Measurements from ENCODE around the gene RAPGEF2.
"Not testable (repeated sequence)": the region's sequence is repeated elsewhere in the genome, so short reads cannot be mapped to it uniquely, and the experiment has no call there.

RAPGEF2 gene

DNA sequence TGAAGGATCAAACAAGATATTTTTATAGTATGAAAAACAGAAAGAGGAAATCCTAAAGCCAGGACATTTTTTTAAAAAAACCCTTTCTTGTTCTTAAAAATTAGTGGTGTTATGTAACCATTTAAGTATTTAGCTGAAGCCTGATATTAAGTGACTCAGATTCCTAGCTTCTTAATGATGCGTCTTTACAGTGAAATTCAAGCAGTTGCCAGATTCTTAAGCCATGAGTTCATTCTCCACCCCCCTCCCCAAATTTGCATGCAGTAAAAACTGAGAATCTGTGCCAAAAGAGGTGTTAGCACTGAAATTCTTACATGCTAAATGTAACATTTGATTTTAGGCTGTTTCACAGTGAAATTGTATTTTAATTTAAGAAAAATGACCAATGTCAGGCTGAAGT lies 180.8 kb downstream of the RAPGEF2 start:
- DNase-seq, result no peak

DNA sequence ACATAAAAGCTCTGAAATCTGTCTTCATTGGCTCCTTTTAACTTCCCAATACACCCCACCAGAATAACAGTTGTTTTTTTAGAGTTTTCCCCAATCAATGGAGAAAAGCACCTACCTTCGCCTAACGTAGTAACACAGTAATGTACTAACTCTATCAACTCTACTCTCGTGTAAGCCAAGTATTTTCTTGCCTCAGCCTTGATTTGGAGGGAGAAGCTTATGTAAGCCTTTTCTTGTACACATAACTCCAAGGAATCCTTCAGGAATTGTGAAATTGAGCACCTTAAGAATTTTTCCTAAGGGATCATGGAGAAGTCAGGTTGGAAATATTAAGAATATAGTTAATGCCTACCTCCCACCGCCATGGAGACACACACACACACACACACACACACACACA lies 181.2 kb downstream of the RAPGEF2 start:
- DNase-seq, result no peak

DNA sequence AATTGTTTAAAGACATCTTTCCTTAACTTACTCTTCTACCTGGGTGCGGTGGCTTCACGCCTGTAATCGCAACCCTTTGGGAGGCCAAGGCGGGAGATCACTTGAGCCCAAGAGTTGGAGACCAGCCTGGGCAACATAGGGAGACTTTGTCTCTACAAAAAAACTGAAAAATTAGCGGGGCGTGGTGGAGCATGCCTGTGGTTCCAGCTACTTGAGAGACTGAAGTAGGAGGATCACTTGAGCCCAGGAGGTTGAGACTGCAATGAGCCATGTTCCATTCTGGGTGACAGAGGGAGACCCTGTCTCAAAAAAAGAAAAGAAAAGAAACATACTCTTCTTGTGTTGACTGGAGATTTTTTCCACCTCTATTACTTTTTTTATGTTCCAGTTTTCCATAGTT lies 181.9 kb downstream of the RAPGEF2 start:
- DNase-seq, result no peak

DNA sequence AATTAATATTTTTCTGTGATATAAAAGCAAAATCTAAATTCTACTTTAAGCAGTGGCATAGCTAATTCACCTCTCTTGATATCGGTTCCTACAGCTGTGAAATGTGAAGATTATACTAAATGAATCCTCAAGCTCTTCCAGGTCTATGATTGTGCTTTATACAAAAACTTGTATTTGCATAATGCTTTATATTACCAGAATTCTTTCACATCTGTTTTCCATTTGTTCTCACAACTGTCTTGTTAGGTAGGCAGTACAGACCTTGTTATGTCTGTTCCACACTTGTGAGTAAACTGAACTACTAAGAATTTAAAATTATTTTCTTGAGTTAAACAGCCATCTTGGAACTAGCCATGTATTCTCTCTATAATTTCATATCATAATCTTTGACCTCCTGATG lies 184.9 kb downstream of the RAPGEF2 start:
- DNase-seq, result no peak

DNA sequence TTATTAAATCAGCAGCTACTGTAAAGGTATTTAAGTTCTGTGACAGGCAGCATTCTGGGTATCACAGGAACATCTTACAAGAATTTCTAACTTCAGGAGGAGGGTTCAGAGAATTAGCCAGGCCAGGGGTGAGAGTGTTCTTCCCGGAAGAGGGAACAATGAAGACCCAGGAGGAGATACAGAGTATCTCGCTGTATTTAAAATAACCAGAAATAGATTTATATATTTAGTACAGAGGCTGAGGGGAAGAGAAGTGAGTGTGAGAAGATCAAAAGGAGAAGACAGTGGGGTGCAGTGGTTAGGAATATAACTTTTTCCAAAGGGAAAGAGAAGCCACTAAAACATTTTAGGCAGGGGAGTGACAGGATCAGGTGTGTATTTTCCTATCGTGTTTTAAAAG lies 186.8 kb downstream of the RAPGEF2 start:
- DNase-seq, result no peak

DNA sequence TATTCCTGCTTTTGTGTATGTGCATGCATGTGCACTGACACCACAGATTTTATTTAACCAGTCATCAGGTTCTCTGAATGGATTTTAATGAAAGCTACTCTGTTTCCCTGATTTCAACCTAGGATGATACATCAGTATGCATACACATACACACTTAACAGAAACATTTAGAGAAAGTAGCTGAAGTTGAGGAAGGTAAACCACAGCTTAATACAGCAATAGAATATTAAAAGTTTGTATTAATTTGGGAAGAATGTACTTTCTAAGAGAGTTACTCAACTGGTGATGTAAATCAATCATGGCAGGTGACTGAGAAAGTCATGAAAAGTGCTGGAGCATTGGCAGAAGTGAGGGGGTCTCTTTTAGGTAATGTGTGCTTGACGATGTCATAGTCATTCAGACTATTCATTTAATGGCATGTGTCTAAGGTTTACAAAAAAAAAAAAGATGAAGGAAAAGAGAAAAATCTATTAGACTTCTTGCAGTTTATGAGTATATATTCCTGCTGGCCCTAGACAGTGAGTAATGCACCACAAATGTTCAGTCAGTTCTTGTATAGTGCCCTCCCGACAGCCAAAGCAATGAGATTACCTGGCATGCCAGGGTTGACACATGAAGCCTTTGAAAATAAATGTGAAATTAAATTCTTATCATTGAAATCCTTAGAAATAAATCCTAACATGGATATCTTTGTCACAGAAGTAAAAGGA lies 187.6 kb downstream of the RAPGEF2 start:
- DNase-seq, result no peak

DNA sequence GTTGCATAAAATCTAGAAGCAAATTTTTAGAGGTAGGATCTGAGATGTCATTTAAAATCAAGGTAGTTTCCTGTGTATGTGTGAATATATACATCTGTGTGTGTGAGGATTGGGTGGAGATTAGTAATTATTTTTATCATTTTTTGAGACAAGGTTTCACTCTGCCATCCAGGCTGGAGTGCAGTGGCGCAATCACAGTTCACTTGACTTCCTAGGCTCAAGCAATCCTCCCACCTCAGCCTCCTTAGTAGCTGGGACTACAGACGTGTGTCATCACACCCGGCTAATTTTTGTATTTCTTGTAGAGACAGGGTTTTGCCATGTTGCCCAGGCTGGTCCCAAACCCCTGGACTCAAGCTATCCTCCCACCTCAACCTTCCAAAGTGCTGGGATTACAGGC lies 188.3 kb downstream of the RAPGEF2 start:
- no peak for DNase-seq

DNA sequence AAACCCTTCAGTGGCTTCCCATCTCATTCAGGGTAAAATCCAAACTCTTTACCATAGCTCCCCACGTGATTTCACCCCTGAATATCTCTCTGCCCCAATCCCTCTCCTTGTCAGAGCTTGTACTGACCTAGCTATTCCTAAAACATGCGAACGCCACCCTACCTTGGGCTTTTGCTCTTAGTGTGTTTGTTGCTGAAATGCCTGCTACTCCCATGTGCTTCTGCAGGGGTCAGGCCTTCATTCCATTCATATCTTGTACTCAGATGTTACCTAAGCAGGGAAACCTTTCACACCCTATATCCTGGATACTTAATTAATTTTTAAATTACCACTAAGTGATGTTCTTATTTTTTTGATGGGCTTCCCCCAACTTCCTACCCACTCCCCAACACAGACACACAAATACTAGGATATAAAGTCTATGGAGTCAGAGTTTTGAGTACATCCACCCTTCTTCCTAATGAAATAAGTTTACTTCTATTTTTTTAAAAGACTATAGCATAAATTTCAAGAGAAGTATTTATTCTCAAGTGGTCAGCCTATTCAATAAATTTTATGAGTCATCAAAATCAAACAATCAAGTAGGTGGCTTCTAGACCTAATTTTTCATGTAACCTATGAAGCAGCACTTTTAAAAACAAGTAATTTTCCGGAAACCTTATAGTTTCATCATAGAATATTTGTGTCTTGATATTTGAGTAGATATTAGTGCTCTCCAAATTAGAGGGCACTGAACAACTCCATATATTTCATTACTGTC lies 189.4 kb downstream of the RAPGEF2 start:
- no peak for DNase-seq

DNA sequence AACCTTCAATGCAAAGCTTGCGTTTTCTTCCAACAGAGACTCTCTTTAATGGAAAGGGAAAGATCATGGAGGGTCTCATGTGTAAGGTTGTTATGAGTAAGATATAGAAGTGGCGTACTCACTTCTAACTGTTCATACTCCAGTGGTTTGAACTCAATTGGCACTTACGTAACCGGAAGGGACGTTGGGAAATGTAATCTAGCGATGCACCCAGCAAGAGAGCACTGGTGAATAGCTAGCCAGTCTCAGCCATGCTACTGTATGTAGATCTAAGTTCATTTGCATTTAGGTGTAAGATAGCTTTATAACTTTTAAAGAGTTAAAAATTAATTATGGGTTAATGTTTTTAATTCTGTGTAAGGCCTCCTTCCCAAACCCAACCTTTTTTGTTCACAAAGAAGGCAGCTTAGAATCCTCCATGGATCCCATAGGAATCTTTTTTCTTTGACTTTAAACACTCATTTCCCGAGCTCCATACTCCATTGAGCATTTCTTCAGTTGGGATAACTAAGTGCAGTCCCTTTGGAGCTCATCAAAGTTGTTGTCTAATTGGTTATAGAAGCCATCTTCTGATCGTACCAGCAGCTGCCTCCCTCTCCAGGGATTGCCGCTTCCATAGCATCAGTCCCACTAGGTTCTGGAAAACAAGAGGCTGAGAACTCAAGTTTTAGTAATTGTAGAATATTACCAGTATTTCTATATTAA lies 191.1 kb downstream of the RAPGEF2 start:
- no peak for DNase-seq

DNA sequence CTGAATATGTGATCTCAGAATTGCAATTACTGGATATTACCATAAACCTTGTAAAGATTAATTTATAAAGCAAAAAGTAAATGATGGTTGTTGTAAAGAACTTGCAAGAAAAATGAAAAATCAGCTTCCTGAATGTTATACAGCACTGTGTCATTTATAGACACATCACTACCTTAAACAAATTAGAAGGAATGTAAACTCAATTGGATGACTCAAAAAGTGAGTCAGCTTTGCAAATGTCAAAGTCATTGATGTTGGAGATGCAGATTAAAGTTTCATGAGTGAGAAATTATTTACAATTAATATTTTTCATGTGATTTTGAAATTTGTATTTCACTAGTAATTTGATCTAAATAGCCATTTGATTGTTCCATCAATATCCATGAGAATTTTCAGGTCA lies 193.2 kb downstream of the RAPGEF2 start:
- DNase-seq, result no peak

DNA sequence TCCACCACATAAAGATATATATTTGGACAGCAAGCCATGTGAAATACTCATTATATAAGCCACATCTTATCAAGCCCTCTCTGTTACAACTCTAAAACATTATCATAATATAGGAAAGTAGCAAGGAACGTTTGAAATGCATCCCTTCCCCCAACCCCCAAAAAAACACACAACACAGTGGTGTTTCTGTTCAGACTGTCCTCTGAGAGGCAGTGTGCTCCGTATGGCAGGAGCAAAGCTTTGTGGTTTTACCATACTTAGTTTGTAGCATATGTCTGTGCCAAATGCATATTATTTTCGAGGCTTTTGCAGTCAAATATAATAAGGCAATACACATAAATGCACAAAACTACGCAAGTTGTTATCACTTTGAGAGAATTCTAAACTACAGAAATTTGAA lies 194.2 kb downstream of the RAPGEF2 start:
- no peak for DNase-seq

DNA sequence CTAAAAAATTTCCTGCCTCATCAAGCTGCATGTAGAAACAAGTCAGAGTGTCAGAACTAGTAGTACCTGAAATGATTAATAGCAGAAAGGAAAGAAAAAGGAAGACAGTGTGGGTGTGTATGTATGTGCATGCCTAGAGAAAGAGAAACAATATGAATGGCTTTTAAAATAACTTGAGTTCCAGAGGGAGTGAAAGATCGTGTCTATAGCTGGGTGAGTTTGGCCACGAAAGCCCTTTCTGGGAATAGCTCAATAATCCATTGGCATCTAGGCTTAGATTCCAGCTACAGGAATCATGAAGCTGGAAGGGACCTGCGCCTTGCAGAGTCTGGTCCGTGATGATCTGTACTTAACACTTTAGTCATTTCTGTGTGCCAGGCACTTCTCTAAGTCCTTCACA lies 195.6 kb downstream of the RAPGEF2 start:
- no peak for DNase-seq

DNA sequence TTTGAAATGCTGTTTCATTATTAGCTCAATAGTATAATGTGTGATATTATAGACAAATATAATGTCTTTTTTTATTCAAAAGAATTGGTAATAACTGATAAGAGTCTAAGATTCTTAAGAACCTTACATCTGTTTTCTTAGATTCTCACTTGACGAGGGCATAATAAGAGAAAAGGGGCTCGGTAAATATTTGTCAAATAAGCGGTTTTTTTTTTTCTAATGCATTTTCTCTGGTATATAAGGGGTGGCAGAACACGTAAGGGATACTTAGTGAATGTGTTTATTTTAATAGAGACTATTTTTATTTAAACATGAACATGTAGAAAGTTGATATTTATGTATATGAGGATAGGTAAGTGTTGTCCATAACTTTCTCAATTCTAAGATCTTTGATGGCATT lies 200.6 kb downstream of the RAPGEF2 start:
- DNase-seq, result no peak

DNA sequence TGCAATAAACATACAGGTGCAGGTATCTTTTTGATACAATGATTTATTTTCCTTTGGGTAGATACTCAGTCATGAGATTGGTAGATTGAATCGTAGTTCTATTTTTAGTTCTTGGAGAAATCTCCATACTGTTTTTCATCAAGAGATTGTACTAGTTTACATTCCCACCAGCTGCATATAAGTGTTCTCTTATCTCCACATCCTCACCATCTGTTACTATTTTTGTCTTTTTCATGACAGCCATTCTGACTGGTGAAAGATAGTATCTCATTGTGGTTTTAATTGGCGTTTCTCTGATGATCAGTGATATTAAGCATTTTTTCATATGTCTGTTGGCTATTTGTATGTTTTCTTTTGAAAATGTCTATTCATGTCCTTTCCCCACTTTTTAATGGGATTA lies 202.2 kb downstream of the RAPGEF2 start:
- DNase-seq, result no peak

DNA sequence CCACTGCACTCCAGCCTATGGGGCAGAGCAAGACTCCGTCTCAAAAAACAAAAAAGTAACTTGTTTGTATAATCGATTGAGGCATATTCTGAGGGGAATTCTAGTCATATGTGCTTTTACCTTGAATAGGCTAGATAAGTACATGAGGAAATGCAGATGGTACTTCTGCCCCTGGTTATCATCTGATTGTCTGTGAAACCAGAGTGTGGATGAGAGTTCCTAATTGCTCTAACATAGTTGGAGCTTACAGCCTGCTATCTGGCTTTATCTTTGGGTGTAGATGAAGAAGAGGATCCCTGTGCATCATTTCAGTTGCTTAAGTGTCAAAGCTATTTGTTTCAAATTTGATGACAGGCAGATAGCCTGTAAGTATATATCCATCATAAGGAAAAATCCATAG lies 205.1 kb downstream of the RAPGEF2 start:
- no peak for DNase-seq

DNA sequence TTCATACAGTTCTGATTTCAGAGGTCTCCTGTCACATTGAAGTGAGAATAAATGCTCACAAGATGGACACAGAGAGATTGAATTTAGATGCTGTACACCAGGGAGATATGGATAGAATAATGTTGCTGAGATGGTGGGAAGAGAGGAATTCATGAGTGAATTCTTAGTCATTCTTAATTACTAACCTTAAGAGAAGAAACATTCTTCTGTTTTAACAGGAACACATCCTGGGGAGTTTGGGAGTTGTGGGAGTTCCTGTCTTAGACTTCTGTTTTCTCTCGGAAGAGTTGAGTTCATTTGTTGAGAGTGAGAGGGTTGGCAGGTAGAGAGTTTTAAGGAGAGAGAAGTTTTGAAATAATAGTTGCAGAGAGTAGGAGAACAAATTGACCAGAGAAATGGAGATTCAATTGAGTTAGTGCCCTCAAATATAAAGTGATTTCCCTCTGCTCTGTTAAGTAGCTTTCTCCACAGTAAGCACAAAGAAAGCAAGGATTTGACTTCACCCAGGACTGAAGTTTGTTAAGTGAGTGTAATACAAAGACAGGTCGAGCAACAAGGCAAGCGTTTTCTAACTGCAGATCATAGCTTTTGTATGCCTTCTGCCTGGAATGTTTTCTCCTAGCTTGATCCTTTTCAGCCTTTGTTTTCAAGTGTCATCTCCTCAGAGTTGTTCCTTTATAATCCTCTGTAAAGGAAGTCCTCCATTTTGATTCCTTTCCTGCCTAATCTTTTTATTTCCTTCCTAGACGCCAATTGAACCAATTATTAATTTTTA lies 205.9 kb downstream of the RAPGEF2 start:
- no peak for DNase-seq

DNA sequence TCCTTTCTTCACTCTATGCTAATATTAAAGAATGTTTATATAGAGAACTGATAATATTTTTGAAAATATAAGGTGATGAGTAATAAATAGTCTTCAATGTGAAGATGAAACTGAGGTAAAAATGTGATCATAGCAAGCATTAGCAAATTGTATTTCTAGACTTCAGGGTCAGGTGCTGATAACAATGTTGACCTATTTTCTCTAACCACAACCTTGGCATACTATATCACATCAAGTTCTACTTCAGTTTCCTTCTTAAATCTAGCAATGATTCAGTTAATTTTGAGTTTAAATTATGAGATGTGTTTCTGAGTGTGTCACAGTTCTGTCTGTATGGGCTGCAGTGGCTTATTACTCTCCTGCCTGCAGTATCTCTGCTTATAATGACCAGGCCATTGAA lies 209.4 kb downstream of the RAPGEF2 start:
- DNase-seq, result no peak

DNA sequence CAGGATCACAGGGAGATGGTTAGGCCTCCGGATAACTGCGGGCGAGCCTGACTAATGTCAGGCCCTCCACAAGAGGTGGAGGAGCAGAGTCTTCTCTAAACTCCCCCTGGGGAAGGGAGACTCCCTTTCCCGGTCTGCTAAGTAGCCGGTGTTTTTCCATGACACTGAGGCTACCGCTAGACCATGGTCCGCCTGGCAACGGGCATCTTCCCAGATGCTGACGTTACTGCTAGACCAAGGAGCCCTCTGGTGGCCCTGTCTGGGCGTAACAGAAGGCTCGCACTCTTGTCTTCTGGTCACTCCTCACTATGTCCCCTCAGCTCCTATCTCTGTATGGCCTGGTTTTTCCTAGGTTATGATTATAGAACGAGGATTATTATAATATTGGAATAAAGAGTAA lies 213.0 kb downstream of the RAPGEF2 start:
- not testable (repeated sequence) for DNase-seq

DNA sequence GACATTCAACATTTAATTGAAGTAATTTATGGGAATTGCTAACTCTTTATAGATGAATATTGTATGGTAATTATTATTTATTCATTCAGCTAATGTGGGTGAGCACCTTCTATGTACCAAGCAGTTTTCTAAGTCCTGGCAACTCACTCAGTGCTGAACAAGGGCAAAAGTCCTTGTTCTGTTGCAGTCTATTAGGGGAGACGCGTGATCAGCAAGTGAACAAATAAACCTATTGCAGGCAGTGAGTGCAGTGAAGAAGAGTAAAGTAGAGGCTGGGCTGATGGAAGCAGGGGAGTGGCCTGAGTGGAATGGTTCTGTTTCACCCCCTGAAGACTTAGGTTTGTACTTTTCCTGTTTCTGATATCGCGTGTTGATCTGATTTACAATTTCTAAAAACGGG lies 214.3 kb downstream of the RAPGEF2 start:
- DNase-seq, result no peak

DNA sequence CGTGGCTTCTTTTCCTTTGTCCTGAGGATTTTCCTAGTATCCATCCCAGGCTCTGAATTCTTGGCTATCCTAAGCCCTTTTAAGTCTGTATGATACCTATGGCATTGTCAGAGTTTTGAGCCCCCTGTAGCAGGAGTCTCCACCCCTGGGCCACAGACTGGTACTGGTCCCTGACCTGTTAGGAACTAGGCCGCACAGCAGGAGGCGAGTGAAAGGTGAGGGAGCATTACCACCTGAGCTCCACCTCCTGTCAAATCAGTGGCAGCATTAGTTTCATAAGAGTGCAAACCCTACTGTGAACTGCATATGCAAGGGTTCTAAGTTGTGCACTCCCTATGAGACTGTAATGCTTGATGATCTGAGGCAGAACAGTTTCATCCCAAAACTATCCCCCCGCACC lies 216.1 kb downstream of the RAPGEF2 start:
- DNase-seq, result no peak

DNA sequence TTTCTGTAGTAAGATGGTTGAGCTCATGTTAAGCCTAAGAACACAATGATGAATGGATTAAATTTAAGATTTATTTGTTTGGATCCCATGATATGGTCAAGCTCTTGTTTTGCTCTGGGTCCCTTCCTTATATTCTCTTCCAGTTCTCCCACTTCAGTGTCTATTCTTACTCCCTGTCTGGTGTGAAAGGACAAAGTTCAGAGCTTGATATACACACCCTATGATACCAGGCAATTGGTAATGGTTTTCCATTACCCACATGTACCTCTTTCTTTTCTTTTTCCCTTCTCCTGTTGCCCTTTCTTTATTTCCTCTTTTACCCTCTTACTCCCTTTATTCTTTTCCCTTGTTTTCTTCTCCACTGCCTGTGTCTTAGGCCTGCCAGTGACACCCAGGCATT lies 223.6 kb downstream of the RAPGEF2 start:
- no peak for DNase-seq

DNA sequence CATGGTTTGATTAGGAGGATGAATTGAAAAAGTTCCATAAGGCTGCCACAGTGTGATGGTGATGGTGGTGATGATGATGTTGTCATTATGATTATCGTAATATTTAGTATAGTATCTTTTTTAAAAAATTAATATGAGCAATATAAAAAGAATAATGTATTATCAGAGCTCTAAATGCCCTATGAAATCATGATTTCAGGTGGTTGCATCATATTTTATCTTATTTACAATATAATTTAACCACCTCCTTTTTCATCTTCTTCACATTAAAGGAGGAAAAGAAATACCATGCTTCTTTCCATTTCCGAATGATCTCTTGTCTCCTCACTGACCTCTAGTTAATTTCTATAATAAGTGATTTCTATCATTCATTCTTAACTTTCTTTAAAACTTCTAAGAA lies 225.9 kb downstream of the RAPGEF2 start:
- DNase-seq, result no peak

DNA sequence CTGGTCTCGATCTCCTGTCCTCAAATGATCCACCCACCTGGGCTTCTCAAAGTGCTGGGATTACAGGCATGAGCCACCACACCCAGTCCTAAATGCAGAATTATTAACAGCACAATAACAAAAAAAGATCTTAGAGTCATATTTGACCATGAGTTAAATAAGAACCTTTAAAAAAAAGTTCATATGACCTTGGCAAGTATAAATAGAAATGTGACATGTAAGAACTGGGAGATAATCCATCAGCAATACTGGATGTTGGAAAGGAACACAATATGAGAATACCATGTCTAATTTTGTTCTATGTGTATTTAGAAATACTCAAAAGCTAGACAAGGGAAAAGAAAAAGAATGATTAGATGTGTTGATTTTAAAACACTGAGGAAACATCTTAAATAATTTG lies 231.6 kb downstream of the RAPGEF2 start:
- no peak for DNase-seq

Data from DMS79 treated with DMSO at 0.1 percent for 48 hours (cell line).